Tibial nerve (tissue), 4 donors: Measurements from ENCODE around the gene SERPINB4.
"Not testable (repeated sequence)": the region's sequence is repeated elsewhere in the genome, so short reads cannot be mapped to it uniquely, and the experiment has no call there.

Source experiments
- EP300 ChIP-seq, 2 donors: sonication (generic); formaldehyde crosslinking; IDR thresholded peaks; one replicate each; pipeline ENCODE4 v1.6.1; 2017; ENCODE audit warnings: antibody characterized with exemption in 2 of 2, mild to moderate bottlenecking in 1 of 2
- TF ChIP-seq, protein P1 (sequence below), 5 experiments: fragments of 200-600 bp in 3 of 5; fragments of 450-650 bp in 2 of 5; sonication (generic) in 3 of 5; IDR thresholded peaks; one replicate each; pipeline ENCODE4 v1.5.1; 2016 to 2019; ENCODE audit warnings: antibody characterized with exemption in 5 of 5, mild to moderate bottlenecking in 3 of 5, moderate library complexity in 2 of 5

DNA sequence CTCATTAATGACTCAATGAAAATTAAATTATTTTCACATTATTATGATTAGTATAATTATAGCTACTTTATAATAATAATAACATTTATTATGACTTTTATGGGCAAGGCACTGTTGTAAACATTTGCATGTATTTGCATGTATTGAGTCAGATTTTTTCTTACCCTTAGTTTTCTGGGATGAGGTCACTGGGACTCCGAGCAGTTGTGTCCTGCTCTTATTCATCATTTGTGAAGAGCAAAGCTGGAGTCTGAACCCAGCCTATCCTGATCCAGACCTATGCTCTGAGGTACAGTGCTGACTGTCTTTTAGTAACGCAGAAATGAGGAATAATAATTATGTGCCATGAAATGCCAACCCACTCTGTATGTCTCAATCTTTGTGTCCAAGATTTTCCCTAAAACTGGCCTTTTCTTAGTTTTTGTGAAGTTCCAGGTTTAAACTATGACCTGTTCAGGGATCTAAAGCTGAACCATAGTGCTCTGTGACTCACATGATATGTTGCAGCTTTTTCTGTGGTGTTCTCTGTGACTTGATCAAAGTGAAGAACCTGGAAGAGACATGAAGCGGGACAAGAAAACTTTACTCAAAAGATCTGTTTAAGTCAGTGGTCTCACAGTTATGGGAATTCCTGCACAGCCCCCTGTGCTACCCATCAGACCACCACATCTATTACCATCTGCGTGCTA, 1.2 kb downstream of the SERPINB4 start:
- not testable (repeated sequence) for TF ChIP-seq EP300 (IDR thresholded peaks at IDR 0.05)
- TF ChIP-seq, protein P1, sequence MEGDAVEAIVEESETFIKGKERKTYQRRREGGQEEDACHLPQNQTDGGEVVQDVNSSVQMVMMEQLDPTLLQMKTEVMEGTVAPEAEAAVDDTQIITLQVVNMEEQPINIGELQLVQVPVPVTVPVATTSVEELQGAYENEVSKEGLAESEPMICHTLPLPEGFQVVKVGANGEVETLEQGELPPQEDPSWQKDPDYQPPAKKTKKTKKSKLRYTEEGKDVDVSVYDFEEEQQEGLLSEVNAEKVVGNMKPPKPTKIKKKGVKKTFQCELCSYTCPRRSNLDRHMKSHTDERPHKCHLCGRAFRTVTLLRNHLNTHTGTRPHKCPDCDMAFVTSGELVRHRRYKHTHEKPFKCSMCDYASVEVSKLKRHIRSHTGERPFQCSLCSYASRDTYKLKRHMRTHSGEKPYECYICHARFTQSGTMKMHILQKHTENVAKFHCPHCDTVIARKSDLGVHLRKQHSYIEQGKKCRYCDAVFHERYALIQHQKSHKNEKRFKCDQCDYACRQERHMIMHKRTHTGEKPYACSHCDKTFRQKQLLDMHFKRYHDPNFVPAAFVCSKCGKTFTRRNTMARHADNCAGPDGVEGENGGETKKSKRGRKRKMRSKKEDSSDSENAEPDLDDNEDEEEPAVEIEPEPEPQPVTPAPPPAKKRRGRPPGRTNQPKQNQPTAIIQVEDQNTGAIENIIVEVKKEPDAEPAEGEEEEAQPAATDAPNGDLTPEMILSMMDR (IDR thresholded peaks at IDR 0.05) = not testable (repeated sequence)
